ENCODE results near the gene MRPL44. TPM values are rescaled to one million over a fixed set of nuclear protein-coding genes. Genes with fewer than 3 reads are reported as not detected.
"Not testable (repeated sequence)": the region's sequence is repeated elsewhere in the genome, so short reads cannot be mapped to it uniquely, and the experiment has no call there.

The MRPL44 gene
- total RNA-seq, 1 donor from 2014 or later: 20.7 TPM

DNA sequence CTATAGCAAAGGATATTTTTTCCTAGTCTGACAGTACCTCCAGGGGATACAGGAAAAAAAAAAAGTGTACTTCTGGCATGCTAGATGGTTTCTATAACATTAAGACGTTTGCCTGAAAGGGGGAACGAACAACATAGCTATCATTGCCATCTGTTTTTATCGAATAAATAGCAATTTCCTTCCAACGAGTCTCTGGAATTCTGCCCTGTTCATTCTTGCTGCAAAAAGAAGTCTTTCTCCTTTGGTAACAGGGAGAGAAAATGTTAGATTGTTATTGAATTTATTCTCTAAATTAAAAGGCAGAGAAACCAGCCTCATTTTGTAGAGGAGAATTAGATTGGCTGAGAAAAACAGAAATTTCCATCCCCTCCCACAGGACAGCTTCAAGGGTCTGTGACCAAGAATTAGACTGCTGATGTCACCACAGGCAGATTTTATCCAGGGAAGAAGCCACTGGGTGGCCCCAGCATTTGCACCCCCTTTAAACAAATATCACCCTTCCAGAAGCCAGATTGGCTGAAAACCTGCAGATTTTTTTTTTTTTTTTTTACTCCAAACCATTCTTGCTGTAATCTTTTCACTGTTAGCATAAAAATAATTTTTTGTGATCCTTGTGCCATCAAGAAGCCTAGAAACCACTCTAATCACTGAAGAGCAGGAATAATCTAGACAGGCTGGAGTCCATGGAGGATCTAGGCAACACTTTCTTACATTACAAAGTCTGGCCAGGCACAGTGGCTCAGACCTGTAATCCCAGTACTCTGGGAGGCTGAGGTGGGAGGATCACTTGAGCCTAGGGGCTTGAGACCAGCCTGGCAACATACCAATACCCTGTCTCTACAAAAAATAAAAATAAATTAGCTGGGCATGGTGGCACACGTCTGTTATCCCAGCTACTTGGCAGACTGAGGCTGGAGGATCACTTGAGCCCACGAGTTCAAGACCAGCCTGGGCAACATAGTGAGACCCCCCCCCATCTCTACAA lies 24.2 kb upstream of the MRPL44 start:
- ATAC-seq (no peak), DNase-seq (no peak)
- no peaks in the 10 kb centered on the region for H3K9me3 ChIP-seq
- no peak overlapping the region for H3K27ac ChIP-seq
- H3K36me3 ChIP-seq: no peaks in the 10 kb centered on the region
- no peaks in the 10 kb centered on the region for H3K27me3 ChIP-seq (ENCODE audit: low read depth)
- no peak overlapping the region for H3K4me3 ChIP-seq
- intact Hi-C loops (cut with DNase I): no loop called here
- H3K4me1 ChIP-seq: peaks cover 73% of the 10 kb centered on the region
- TF ChIP-seq, protein P1, sequence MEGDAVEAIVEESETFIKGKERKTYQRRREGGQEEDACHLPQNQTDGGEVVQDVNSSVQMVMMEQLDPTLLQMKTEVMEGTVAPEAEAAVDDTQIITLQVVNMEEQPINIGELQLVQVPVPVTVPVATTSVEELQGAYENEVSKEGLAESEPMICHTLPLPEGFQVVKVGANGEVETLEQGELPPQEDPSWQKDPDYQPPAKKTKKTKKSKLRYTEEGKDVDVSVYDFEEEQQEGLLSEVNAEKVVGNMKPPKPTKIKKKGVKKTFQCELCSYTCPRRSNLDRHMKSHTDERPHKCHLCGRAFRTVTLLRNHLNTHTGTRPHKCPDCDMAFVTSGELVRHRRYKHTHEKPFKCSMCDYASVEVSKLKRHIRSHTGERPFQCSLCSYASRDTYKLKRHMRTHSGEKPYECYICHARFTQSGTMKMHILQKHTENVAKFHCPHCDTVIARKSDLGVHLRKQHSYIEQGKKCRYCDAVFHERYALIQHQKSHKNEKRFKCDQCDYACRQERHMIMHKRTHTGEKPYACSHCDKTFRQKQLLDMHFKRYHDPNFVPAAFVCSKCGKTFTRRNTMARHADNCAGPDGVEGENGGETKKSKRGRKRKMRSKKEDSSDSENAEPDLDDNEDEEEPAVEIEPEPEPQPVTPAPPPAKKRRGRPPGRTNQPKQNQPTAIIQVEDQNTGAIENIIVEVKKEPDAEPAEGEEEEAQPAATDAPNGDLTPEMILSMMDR (IDR thresholded peaks at IDR 0.05): no peak

DNA sequence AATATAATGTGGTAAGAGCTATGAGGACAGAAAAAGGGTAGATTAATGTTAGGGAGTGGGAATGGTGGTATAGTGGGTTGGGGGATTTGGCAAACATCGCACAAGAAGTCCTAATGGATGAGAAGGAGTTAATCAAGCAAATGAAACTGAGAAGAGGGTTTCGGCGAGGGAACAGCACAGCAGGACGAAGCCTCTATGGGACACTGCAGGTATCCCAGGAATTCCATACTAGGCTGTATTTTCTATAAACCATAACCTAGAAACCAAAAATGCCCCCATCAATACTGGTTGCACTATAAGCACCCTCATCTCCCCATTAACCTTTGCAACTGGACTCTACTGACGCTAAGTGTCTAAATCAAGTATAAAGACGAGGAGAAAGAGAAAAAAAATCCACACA lies 22.4 kb upstream of the MRPL44 start:
- no peaks in the 10 kb centered on the region for H3K9me3 ChIP-seq
- no peak overlapping the region for H3K27ac ChIP-seq
- no peaks in the 10 kb centered on the region for H3K36me3 ChIP-seq
- H3K27me3 ChIP-seq (ENCODE audit: low read depth): no peaks in the 10 kb centered on the region
- peaks cover 72% of the 10 kb centered on the region for H3K4me1 ChIP-seq
- intact Hi-C loops (cut with DNase I): no loop called here
- H3K4me3 ChIP-seq: no peak overlapping the region
- TF ChIP-seq, protein P1 (IDR thresholded peaks at IDR 0.05): no peak
- no peak for DNase-seq
- no peak for ATAC-seq

DNA sequence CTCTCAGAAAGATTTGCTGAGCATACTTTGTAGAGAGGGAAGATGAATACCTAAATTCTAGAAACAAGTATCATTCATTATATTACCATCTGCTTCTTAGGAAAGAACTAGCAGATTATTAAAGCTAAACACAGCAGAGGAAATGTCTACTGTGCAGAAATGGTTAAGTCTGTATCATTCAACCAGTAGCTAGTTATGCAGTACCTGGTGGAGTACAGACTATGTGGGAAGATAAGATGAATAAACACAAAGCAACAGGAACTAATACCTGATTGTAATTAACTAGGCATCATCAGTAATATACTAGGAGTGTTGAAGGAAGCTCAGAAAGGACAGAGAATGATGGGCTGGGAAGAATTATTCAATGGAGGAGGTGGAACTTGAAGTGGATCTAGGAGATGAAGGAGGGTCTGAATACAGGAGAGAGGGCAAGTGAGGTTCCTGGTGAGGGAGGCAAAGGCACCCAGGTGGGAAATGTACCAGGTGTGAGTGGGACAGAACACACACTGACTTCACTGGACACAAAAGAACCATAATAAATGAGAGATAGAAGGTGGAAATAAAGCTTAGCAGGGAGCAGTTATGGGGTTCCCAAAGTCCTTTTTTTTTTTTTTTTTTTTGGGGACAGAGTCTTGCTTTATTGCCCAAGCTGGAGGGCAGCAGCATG lies 21.7 kb upstream of the MRPL44 start:
- ATAC-seq (no peak), DNase-seq (no peak)
- Histone ChIP-seq H3K4me3 (no peak overlapping the region), H3K36me3 (no peaks in the 10 kb centered on the region), H3K9me3 (no peaks in the 10 kb centered on the region), H3K4me1 (peaks cover 68% of the 10 kb centered on the region), H3K27me3 (ENCODE audit: low read depth) (no peaks in the 10 kb centered on the region), H3K27ac (no peak overlapping the region)
- intact Hi-C loops (cut with DNase I): no loop called here
- TF ChIP-seq, protein P1 (IDR thresholded peaks at IDR 0.05): no peak

DNA sequence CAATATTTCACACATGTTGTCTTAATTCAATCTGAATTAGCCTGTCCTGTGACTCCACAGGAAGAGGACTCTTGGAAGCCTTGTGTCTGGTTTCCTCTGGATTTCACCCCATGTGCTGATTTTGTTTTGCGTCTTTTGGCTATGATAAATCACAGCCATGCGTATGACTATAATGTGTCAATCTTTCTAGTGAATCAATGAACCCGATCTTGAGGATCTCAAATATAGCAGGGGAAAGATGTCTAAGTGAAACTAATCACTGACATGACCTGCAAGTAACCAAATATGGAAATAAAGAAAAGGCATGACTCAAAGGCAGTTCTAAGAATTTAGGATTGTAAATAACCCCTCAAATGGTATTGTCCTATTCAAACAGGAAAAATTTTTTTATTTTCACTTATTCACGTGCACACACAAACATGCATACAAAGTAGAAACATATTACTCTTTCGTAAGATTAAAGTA lies 20.4 kb upstream of the MRPL44 start:
- TF ChIP-seq, protein P1 (IDR thresholded peaks at IDR 0.05): no peak
- Histone ChIP-seq H3K27ac (no peak overlapping the region), H3K9me3 (no peaks in the 10 kb centered on the region), H3K36me3 (no peaks in the 10 kb centered on the region), H3K4me3 (no peak overlapping the region), H3K4me1 (peaks cover 63% of the 10 kb centered on the region), H3K27me3 (ENCODE audit: low read depth) (no peaks in the 10 kb centered on the region)
- DNase-seq (no peak), ATAC-seq (no peak)
- intact Hi-C loops (cut with DNase I): no loop called here

DNA sequence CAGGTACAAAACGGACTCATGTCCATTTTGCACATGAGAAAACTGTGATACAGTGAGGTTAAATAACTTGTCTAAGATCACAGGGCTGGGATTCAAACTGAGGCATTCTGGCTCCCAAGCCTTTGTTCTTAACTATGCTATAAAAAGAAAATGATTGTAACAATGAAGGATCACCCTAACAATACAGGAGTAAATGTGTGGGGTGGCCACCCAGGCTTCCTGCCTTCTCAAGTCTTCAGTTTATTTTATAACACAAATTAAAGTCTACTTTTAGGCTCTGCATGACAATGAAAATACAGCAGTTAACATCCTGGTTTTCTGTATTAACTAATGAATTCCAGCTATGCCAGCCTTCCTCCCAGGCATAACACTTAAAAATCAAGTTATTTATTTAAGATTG lies 19.7 kb upstream of the MRPL44 start:
- Histone ChIP-seq H3K9me3 (no peaks in the 10 kb centered on the region), H3K36me3 (no peaks in the 10 kb centered on the region), H3K27me3 (ENCODE audit: low read depth) (no peaks in the 10 kb centered on the region), H3K4me3 (no peak overlapping the region), H3K27ac (no peak overlapping the region), H3K4me1 (peaks cover 63% of the 10 kb centered on the region)
- intact Hi-C loops (cut with DNase I): no loop called here
- no peak for DNase-seq
- TF ChIP-seq, protein P1 (IDR thresholded peaks at IDR 0.05): no peak
- no peak for ATAC-seq

DNA sequence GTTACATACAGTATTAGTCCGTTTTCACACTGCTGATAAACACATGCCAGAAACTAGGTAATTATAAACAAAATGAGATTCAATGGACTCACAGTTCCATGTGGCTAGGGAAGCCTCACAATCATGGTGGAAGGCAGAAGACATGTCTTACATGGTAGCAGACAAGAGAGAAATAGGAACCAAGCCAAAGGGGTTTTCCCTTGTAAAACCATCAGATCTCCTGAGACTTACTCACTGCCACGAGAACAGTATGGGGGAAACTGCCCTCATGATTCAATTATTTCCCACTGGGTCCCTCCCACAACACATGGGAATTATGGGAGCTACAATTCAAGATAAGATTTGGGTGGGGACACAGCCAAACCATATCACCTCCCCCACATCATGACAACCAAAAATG lies 17.8 kb upstream of the MRPL44 start:
- H3K27ac ChIP-seq; ATAC-seq; H3K36me3 ChIP-seq; intact Hi-C loops (cut with DNase I); DNase-seq; H3K9me3 ChIP-seq; H3K27me3 ChIP-seq (ENCODE audit: low read depth); H3K4me3 ChIP-seq: not testable (repeated sequence)
- H3K4me1 ChIP-seq: peaks cover 58% of the 10 kb centered on the region
